ENCODE results near the gene PAX7. TPM values are rescaled to one million over a fixed set of nuclear protein-coding genes. Genes with fewer than 3 reads are reported as not detected.

PAX7 gene
- total RNA-seq, 1 donor from 2014 or later: not detected

DNA sequence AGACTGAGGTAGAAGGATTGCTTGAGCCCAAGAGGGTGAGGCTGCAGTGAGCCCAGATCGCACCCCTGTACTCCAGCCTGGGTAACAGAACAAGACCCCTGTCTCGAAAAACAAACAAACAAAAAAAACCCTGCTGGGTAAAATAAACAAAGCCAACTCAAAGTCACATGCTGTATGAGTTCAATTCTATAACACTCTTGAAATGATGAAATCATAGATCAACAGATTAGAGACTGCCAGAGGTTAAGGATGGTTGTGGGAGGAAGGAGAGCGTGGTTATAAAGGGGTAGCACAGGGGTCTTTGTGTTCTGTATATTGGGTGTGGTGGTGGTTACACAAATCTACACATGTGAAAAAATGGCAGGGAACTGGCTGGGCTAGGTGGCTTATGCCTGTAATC, 166.3 kb downstream of the PAX7 start:
- DNase-seq (ENCODE audit: missing footprints): no peak
- intact Hi-C loops (cut with DNase I): no loop called here
- no peak for ATAC-seq

Other genes with a start within 250 kb of the PAX7 start
- not detected for gene KLHDC7A, start 149.9 kb upstream of the PAX7 start, total RNA-seq
- gene TAS1R2, start 228.8 kb downstream of the PAX7 start, total RNA-seq: not detected

Data from Right ventricle myocardium inferior (tissue), 1 donor.